ENCODE measurements around the gene STK32B.

- TF ChIP-seq CTCF (IDR thresholded peaks at IDR 0.05) (no peak), POLR2A (IDR thresholded peaks at IDR 0.05) (no peak)
These were observed 106.8 kb downstream of the STK32B start for GRCh38 chr4:5157791-5158770.
